Measurements from ENCODE around the gene PTPRT.

The PTPRT gene

DNA sequence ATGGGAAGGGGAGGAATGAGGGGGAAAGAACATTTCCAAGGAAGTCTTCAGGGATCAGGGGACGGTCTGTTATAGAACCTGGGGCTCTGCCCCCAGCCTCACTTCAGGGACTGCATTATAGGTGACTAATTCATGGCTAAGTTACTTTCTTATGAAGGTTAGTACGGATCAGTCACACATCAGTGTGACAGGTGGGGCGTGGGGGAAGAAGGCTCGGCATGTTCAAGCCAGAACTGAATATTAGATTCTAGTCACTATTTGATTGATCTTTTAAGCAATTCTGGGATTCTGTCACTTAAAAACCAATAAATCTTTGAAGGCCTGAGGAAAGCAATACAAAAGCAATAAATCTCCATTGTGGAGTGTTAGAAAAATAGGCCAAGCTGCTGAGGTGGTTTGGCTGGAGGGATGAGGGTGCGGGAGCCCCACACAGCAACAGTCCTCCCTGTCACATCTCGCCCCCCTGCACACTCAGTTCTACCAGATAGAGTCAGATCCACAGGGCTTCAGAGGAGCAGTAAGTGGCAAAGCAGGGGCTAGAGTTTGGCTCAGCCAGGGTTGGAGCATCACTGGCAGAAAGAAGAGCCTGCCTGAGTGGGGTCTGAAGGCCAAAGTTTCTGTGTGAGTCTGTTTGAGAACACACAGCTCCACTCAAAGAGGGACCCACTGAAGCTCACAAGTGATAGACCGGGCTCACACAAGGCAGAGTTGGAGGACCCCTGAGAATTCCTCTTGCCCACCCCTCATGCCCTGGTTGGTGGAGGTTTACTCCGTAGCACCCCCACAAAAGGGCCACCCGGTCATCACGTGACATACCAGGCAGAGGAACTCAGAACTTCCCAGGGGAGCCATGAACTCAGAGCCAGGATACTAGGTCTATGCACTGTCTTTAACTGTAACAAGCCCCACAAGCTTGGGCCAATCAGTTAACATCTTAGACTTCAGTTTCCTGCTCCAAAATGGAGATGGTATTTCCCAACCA is 843.2 kb downstream of the PTPRT start:
- TF ChIP-seq, protein P1, sequence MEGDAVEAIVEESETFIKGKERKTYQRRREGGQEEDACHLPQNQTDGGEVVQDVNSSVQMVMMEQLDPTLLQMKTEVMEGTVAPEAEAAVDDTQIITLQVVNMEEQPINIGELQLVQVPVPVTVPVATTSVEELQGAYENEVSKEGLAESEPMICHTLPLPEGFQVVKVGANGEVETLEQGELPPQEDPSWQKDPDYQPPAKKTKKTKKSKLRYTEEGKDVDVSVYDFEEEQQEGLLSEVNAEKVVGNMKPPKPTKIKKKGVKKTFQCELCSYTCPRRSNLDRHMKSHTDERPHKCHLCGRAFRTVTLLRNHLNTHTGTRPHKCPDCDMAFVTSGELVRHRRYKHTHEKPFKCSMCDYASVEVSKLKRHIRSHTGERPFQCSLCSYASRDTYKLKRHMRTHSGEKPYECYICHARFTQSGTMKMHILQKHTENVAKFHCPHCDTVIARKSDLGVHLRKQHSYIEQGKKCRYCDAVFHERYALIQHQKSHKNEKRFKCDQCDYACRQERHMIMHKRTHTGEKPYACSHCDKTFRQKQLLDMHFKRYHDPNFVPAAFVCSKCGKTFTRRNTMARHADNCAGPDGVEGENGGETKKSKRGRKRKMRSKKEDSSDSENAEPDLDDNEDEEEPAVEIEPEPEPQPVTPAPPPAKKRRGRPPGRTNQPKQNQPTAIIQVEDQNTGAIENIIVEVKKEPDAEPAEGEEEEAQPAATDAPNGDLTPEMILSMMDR (IDR thresholded peaks at IDR 0.05; ENCODE audit: borderline replicate concordance, control extremely low read depth, extremely low read depth, insufficient read depth, missing control alignments) = no peak

DNA sequence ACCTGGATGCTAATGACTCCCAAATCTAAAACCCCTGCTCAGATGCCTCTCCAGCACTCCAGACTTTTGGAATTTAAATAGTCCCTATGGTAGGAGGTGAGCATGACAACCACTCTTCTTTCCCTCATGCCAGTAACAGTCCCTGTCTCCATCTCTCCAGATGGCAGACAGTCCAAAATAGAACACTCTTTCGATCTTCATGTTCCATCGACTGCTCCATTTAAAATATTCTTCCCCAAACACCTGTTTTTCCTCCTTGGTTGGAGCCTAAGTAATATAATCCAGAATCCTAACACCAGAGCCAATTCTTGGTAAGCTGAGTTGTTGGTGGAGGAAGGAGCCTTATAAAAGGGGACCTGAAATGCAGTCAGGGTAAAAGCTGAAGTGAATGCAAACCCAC is 848.1 kb downstream of the PTPRT start:
- TF ChIP-seq, protein P1 (IDR thresholded peaks at IDR 0.05; ENCODE audit: borderline replicate concordance, control extremely low read depth, extremely low read depth, insufficient read depth, missing control alignments) = no peak
- DNase-seq (ENCODE audit: low spot score) = no peak
- in situ Hi-C loops (cut with MboI; ENCODE audit: low sequenced_read_pairs, unreplicated experiment) = no loop called here

More for the DNA sequence above, 843.2 kb downstream of the PTPRT start:
- DNase-seq (ENCODE audit: low spot score) = no peak
- in situ Hi-C loops (cut with MboI; ENCODE audit: low sequenced_read_pairs, unreplicated experiment) = no loop called here

DNA sequence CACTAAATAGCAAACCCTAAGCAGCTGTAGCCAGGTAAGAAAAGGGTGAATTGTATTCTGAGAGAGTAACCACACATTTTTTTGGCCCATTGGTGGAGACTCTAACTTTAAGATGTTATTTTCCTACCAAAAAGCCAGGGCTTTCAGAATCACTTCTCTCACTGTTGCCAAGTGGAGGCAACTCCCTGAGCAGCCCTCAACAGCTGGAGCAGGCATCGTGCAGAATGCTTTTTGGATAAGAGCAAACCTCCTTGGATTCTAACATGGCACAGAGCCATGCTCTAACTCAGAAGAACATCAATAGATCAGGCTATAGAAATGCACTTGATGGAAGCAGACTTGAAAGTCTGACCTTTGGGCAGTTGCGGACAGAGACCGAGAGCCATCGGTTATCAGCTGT is 849.3 kb downstream of the PTPRT start:
- DNase-seq (ENCODE audit: low spot score) = no peak
- in situ Hi-C loops (cut with MboI; ENCODE audit: low sequenced_read_pairs, unreplicated experiment) = no loop called here
- TF ChIP-seq, protein P1 (IDR thresholded peaks at IDR 0.05; ENCODE audit: borderline replicate concordance, control extremely low read depth, extremely low read depth, insufficient read depth, missing control alignments) = no peak

DNA sequence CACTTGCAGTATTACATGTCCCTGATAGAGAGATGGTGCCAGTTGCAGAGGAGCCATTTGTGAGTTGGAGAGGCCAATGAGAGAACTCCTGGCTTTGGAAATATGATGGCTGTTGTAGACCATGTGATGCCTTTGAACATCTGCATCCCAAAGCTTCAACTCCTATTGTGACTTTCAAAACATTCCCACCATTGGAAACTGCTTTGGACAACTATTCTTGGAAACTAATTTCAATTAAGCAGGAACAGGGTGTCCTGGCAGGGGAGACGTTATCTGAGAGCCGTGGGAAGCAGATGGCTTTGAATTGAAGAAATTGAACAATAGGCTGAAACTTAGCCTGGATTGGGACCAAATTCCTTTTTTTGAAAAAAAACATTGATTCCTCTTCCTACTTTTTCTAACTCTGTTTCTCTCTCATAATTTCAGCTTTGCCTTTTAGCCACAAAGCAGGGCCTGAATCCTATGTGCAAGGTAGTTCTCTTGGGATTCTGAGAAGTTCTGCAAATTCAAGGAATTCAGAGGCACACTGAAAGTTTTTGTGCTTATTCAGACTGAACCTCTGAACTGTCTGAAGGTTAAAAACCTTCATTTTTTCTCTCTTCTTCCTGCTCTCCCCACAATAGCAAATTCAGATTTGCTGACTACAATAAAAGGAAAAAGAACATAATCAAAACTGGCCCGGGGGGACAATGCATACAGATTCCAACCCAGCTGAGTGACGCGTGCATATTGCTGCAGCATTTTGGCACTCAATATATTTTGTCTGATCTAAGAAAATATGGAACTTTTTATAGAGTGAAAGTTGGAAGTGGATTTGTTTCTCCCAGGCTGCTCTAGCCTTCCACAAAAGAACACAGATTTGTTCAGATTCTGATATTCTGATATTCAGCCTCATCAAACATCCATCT is 851.2 kb downstream of the PTPRT start:
- in situ Hi-C loops (cut with MboI; ENCODE audit: low sequenced_read_pairs, unreplicated experiment) = no loop called here
- no peak for DNase-seq (ENCODE audit: low spot score)
- TF ChIP-seq, protein P1 (IDR thresholded peaks at IDR 0.05; ENCODE audit: borderline replicate concordance, control extremely low read depth, extremely low read depth, insufficient read depth, missing control alignments) = no peak

DNA sequence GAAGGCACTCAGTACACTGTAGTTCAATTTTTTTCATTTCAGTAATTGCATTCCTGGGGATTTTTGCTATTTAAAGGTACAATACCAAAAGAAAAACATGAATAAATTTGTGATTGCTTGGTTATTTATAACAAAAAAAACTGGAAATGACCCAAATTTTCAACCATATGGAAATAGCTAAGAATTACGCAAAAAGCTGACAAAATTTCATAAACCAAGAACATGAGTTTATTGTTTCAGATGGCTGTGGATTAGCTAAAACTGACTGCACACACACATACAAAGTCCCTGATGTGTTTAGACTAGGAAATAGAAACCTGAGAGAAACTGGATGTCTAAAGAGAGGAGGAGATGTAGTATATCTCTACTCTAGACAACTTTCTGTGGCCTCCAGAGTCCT is 853.1 kb downstream of the PTPRT start:
- in situ Hi-C loops (cut with MboI; ENCODE audit: low sequenced_read_pairs, unreplicated experiment) = no loop called here
- no peak for DNase-seq (ENCODE audit: low spot score)
- TF ChIP-seq, protein P1 (IDR thresholded peaks at IDR 0.05; ENCODE audit: borderline replicate concordance, control extremely low read depth, extremely low read depth, insufficient read depth, missing control alignments) = no peak

DNA sequence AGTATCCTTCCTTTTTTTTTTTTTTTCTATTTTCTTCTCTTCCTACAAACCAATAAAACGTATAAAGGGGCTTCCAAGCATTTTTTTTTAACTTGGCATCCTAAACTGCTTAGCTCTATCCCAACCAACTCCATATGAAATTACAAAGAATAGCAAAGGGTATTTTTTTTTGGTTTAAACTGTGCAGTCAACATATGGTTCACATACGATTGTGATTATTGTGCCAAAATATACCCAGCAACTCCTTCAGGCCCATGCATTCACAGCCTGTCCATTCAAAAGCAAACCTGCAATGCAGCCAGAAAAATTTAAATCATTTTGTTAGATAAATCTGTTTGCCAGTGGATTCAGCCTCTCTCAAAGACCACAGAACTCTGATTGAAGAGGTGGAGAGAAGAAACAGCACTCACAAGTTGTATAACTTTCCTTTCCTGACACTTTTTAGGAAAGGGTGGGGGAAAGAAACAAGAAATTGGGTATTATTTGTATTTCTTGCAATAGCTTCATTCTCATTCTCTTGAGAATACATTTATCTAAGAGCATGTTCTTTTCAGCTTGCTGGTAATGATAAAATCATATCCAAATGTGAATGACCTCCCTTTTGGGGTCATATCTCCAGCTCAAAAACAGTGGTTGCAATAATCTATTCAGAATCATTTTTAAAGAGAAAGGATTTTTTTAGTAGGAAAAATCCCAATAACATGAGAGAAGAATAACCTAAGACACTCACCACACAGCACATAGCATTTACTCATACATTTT is 870.3 kb downstream of the PTPRT start:
- TF ChIP-seq, protein P1 (IDR thresholded peaks at IDR 0.05; ENCODE audit: borderline replicate concordance, control extremely low read depth, extremely low read depth, insufficient read depth, missing control alignments) = no peak
- in situ Hi-C loops (cut with MboI; ENCODE audit: low sequenced_read_pairs, unreplicated experiment) = no loop called here

More for the DNA sequence above, 870.3 kb downstream of the PTPRT start:
- DNase-seq (ENCODE audit: low spot score) = no peak

Data from GM13976 (cell line).